K562 (cell line): ENCODE measurements around the gene CCPG1. TPM values are rescaled to one million over a fixed set of nuclear protein-coding genes. Genes with fewer than 3 reads are reported as not detected.

ENCODE experiments used
- IRF9 ChIP-seq: fragments of 450-650 bp; IDR thresholded peaks from 2 replicates; pipeline ENCODE4 v1.6.1; 2016; ENCODE audit warnings: missing biosample characterization, missing genetic modification characterization
- MYC ChIP-seq, 2 experiments: fragments of 250-450 bp in 1 of 2; sonication (Bioruptor Pico) in 1 of 2; IDR thresholded peaks; 2 replicates each; pipeline versions ENCODE4 v1.5.1 to v1.6.1; 2012 to 2021; ENCODE audit warnings: low read depth in 2 of 2, borderline replicate concordance in 1 of 2, improper control_type of control experiment in 1 of 2, low read length in 1 of 2, mild to moderate bottlenecking in 1 of 2, moderate library complexity in 1 of 2
- SMARCA4 ChIP-seq: fragments of 450-650 bp; IDR thresholded peaks from 2 replicates; pipeline ENCODE4 v1.6.1; 2016
- ZNF584 ChIP-seq: fragments of 200-800 bp; sonication (Bioruptor generic); IDR thresholded peaks from 2 replicates; pipeline ENCODE4 v1.6.1; 2016; ENCODE audit warnings: low read depth, mild to moderate bottlenecking, missing genetic modification characterization, missing compliant biosample characterization
- ZNF592 ChIP-seq: fragments of 450-650 bp; IDR thresholded peaks from 2 replicates; pipeline ENCODE4 v1.6.1; 2017; ENCODE audit warnings: antibody characterized with exemption, mild to moderate bottlenecking
- polyA plus RNA-seq, 8 experiments: library from polyadenylated mRNA; depleted of rRNA in 4 of 8; stranded (reverse) in 5 of 8; unstranded in 3 of 8; fragments of >200 nt; fragmentation: Nextera tagmentation in 2 of 8; fragmentation: Illumina TruSeq in 1 of 8; extraction: Ambion mirVana in 2 of 8; extraction: Trizol in 1 of 8; gene quantifications; 2 replicates each; pipeline versions ENCODE4 v1.2.1 to v1.2.3, GENCODE V29; 2011 to 2014; ENCODE audit warnings: inconsistent platforms in 1 of 8, missing spikeins in 1 of 8
- total RNA-seq, 7 experiments: library from RNA; depleted of rRNA in 6 of 7; stranded (reverse); fragments of >200 nt in 6 of 7; fragmentation: Illumina TruSeq in 2 of 7; extraction: Trizol in 2 of 7; gene quantifications; 2 replicates each; pipeline versions ENCODE4 v1.2.1 to v1.2.3, GENCODE V29; 2011 to 2021; ENCODE audit warnings: low replicate concordance in 1 of 7
- TF ChIP-seq, protein P1 (sequence below): fragments of 450-650 bp; IDR thresholded peaks from 2 replicates; pipeline ENCODE4 v1.6.1; 2016; ENCODE audit warnings: mild to moderate bottlenecking, moderate library complexity
- TF ChIP-seq, protein P2 (sequence below): fragments of 450-650 bp; IDR thresholded peaks from 2 replicates; pipeline ENCODE4 v1.6.1; 2016

Gene CCPG1
- total and polyA plus RNA-seq, 9 of the 15 experiments (the other 6 are each of a cell fraction or from before 2014, with no cell fraction given), result 33.0 to 54.9 (median 41.1) TPM

DNA sequence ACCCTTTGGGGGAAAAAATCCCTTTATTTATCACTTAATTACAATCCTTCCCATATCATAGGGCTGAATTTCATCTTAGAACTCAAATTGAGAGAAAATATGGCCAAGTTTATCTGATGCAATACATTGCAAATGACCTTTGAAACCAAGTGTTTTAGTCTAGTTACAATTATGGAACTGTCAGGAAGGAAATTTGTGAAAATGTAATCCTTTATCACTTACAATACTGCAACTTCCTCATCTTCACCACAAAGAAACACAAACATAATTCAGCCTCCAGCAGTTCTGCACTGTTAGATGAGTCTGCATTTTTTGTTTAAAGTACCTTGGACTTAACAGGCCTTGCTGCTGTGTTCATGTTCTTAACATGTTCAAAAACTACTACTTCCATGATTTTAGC lies 4.6 kb downstream of the CCPG1 start (continued):
- TF ChIP-seq ZNF584 (CRISPR knock-in tag) (peak; percentile 27; the same call in 1 of the 2 replicates), IRF9 (tag) (peak; percentile 67), ZNF592 (peak; percentile 83), SMARCA4 (peak; percentile 93), MYC (IDR thresholded peaks at IDR 0.05; ENCODE audit: low read depth, low read length) (peak; percentile 67; the same call in 1 of the 2 replicates), MYC (CRISPR knock-in tag; IDR thresholded peaks at IDR 0.05; ENCODE audit: borderline replicate concordance, low read depth) (no peak)
- TF ChIP-seq, protein P1, sequence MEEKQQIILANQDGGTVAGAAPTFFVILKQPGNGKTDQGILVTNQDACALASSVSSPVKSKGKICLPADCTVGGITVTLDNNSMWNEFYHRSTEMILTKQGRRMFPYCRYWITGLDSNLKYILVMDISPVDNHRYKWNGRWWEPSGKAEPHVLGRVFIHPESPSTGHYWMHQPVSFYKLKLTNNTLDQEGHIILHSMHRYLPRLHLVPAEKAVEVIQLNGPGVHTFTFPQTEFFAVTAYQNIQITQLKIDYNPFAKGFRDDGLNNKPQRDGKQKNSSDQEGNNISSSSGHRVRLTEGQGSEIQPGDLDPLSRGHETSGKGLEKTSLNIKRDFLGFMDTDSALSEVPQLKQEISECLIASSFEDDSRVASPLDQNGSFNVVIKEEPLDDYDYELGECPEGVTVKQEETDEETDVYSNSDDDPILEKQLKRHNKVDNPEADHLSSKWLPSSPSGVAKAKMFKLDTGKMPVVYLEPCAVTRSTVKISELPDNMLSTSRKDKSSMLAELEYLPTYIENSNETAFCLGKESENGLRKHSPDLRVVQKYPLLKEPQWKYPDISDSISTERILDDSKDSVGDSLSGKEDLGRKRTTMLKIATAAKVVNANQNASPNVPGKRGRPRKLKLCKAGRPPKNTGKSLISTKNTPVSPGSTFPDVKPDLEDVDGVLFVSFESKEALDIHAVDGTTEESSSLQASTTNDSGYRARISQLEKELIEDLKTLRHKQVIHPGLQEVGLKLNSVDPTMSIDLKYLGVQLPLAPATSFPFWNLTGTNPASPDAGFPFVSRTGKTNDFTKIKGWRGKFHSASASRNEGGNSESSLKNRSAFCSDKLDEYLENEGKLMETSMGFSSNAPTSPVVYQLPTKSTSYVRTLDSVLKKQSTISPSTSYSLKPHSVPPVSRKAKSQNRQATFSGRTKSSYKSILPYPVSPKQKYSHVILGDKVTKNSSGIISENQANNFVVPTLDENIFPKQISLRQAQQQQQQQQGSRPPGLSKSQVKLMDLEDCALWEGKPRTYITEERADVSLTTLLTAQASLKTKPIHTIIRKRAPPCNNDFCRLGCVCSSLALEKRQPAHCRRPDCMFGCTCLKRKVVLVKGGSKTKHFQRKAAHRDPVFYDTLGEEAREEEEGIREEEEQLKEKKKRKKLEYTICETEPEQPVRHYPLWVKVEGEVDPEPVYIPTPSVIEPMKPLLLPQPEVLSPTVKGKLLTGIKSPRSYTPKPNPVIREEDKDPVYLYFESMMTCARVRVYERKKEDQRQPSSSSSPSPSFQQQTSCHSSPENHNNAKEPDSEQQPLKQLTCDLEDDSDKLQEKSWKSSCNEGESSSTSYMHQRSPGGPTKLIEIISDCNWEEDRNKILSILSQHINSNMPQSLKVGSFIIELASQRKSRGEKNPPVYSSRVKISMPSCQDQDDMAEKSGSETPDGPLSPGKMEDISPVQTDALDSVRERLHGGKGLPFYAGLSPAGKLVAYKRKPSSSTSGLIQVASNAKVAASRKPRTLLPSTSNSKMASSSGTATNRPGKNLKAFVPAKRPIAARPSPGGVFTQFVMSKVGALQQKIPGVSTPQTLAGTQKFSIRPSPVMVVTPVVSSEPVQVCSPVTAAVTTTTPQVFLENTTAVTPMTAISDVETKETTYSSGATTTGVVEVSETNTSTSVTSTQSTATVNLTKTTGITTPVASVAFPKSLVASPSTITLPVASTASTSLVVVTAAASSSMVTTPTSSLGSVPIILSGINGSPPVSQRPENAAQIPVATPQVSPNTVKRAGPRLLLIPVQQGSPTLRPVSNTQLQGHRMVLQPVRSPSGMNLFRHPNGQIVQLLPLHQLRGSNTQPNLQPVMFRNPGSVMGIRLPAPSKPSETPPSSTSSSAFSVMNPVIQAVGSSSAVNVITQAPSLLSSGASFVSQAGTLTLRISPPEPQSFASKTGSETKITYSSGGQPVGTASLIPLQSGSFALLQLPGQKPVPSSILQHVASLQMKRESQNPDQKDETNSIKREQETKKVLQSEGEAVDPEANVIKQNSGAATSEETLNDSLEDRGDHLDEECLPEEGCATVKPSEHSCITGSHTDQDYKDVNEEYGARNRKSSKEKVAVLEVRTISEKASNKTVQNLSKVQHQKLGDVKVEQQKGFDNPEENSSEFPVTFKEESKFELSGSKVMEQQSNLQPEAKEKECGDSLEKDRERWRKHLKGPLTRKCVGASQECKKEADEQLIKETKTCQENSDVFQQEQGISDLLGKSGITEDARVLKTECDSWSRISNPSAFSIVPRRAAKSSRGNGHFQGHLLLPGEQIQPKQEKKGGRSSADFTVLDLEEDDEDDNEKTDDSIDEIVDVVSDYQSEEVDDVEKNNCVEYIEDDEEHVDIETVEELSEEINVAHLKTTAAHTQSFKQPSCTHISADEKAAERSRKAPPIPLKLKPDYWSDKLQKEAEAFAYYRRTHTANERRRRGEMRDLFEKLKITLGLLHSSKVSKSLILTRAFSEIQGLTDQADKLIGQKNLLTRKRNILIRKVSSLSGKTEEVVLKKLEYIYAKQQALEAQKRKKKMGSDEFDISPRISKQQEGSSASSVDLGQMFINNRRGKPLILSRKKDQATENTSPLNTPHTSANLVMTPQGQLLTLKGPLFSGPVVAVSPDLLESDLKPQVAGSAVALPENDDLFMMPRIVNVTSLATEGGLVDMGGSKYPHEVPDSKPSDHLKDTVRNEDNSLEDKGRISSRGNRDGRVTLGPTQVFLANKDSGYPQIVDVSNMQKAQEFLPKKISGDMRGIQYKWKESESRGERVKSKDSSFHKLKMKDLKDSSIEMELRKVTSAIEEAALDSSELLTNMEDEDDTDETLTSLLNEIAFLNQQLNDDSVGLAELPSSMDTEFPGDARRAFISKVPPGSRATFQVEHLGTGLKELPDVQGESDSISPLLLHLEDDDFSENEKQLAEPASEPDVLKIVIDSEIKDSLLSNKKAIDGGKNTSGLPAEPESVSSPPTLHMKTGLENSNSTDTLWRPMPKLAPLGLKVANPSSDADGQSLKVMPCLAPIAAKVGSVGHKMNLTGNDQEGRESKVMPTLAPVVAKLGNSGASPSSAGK, result peak; percentile 9; the same call in 1 of the 2 replicates
- TF ChIP-seq, protein P2, sequence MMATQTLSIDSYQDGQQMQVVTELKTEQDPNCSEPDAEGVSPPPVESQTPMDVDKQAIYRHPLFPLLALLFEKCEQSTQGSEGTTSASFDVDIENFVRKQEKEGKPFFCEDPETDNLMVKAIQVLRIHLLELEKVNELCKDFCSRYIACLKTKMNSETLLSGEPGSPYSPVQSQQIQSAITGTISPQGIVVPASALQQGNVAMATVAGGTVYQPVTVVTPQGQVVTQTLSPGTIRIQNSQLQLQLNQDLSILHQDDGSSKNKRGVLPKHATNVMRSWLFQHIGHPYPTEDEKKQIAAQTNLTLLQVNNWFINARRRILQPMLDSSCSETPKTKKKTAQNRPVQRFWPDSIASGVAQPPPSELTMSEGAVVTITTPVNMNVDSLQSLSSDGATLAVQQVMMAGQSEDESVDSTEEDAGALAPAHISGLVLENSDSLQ, result peak; percentile 52
